Measurements from ENCODE around the gene TNPO3. TPM values are rescaled to one million over a fixed set of nuclear protein-coding genes. Genes with fewer than 3 reads are reported as not detected.

TNPO3 gene
- total and polyA plus RNA-seq, 7 donors: 22.6 to 62.1 (median 37.0) TPM

DNA sequence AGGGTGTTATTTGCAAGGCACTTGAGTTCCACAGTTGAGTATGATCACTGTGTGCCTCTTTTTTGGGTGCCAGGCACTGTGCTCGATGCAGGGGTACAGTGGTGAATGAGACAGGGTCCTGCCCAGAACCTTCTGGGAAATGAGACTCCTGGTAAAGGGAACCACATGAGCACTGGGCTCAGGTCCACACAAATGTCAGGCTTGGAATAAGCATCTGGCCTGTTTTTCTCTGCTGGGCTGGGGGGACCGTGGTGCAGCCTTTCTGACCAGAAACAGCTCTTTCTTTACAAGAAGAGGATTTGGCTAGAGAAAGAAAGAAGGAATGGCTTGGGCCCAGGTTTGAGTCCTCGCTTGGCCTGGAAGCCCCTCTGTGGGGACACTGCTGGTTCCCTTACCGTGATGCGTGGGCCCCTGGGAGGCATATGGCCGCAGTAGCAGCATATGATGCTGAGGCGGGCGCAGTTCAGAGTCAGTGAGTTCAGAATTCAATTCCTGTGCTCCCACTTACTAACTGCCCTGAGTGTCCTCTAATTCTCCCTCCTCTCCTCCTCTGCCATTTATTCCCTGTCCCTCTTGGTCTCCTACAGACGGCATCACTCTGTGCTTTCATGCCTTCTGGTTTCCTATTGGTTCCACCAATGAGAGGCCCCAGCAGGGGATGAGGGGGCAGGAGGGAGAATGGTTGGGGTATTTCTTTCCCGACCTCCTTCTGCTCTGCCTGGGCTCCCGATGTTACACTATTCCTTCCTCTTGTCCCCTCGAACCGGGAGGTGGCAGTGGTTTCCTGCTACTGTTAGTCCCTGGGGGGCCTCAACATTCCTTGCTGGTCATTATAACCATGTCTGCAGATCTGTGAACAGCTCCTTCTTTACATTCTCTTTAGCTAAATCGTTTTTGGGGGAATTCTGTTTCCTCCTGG, 134.8 kb downstream of the TNPO3 start:
- no peaks in the 10 kb centered on the region for H3K36me3 ChIP-seq (ENCODE audit: insufficient read depth in 1 of 2, low read depth in 1 of 2)
- 45 to 57% (median 50%) methylated on average over 14 of the region's 14 CpGs for WGBS, 3 donors
- no peak for ATAC-seq
- DNase-seq: no peak
- peaks cover 4% of the 10 kb centered on the region for H3K4me1 ChIP-seq
- H3K9me3 ChIP-seq: no peaks in the 10 kb centered on the region
- no peak overlapping the region for H3K27ac ChIP-seq
- peaks cover 0 to 39% (median 9%) of the 10 kb centered on the region in 3 donors for H3K27me3 ChIP-seq (ENCODE audit: insufficient read depth in 3 of 3, low read length in 2 of 3)
- TF ChIP-seq, protein P1, sequence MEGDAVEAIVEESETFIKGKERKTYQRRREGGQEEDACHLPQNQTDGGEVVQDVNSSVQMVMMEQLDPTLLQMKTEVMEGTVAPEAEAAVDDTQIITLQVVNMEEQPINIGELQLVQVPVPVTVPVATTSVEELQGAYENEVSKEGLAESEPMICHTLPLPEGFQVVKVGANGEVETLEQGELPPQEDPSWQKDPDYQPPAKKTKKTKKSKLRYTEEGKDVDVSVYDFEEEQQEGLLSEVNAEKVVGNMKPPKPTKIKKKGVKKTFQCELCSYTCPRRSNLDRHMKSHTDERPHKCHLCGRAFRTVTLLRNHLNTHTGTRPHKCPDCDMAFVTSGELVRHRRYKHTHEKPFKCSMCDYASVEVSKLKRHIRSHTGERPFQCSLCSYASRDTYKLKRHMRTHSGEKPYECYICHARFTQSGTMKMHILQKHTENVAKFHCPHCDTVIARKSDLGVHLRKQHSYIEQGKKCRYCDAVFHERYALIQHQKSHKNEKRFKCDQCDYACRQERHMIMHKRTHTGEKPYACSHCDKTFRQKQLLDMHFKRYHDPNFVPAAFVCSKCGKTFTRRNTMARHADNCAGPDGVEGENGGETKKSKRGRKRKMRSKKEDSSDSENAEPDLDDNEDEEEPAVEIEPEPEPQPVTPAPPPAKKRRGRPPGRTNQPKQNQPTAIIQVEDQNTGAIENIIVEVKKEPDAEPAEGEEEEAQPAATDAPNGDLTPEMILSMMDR (IDR thresholded peaks at IDR 0.05): no peak
- intact Hi-C loops (cut with DNase I): no loop called here
- no peak overlapping the region for H3K4me3 ChIP-seq

DNA sequence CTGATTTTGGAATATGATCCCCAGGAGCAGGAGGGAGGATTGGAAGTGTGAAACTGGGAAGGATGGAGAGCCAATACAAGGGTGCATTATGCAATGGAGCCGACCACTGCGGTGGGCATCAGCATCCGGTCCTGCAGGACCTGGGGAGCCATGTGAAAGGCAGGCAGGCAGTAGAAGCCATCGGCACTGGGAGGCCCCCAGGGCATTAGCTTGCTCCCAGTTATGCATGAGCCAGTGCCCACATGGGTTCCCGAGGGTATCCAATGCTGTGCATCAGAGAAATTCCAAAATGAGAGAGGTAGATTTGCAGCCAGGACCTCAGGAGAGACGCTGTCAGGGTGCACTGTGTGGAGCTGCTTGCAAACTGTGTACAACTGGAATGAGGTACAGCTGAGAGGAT, 135.7 kb downstream of the TNPO3 start:
- Histone ChIP-seq H3K27me3 (ENCODE audit: insufficient read depth in 3 of 3, low read length in 2 of 3) (peaks cover 0 to 48% (median 11%) of the 10 kb centered on the region in 3 donors), H3K36me3 (ENCODE audit: insufficient read depth in 1 of 2, low read depth in 1 of 2) (no peaks in the 10 kb centered on the region), H3K4me1 (peaks cover 4% of the 10 kb centered on the region), H3K4me3 (no peak overlapping the region), H3K9me3 (no peaks in the 10 kb centered on the region), H3K27ac (no peak overlapping the region)
- ATAC-seq (no peak), DNase-seq (no peak)
- 62 to 68% (median 68%) methylated on average over 6 of the region's 6 CpGs for WGBS, 3 donors
- intact Hi-C loops (cut with DNase I): no loop called here
- TF ChIP-seq, protein P1 (IDR thresholded peaks at IDR 0.05): no peak

GRCh38 chr7:128918016-128918665, 136.8 kb downstream of the TNPO3 start:
- no peaks in the 10 kb centered on the region for H3K9me3 ChIP-seq
- H3K27ac ChIP-seq: no peak overlapping the region
- H3K27me3 ChIP-seq (ENCODE audit: insufficient read depth in 3 of 3, low read length in 2 of 3): peaks cover 0 to 58% (median 16%) of the 10 kb centered on the region in 3 donors
- peaks cover 4% of the 10 kb centered on the region for H3K4me1 ChIP-seq
- intact Hi-C loops (cut with DNase I): no loop called here
- DNase-seq (no peak), ATAC-seq (no peak)
- 70 to 89% (median 78%) methylated on average over 8 of the region's 8 CpGs for WGBS, 3 donors
- H3K4me3 ChIP-seq: no peak overlapping the region
- TF ChIP-seq, protein P1 (IDR thresholded peaks at IDR 0.05): no peak
- no peaks in the 10 kb centered on the region for H3K36me3 ChIP-seq (ENCODE audit: insufficient read depth in 1 of 2, low read depth in 1 of 2)

GRCh38 chr7:128917122-128917521, 137.8 kb downstream of the TNPO3 start:
- TF ChIP-seq, protein P1 (IDR thresholded peaks at IDR 0.05): no peak
- DNase-seq: no peak
- Histone ChIP-seq H3K27me3 (ENCODE audit: insufficient read depth in 3 of 3, low read length in 2 of 3) (peaks cover 0 to 56% (median 16%) of the 10 kb centered on the region in 3 donors), H3K9me3 (no peaks in the 10 kb centered on the region), H3K4me3 (no peak overlapping the region), H3K27ac (no peak overlapping the region), H3K4me1 (peaks cover 4% of the 10 kb centered on the region), H3K36me3 (ENCODE audit: insufficient read depth in 1 of 2, low read depth in 1 of 2) (no peaks in the 10 kb centered on the region)
- 85 to 97% (median 97%) methylated on average over 2 of the region's 2 CpGs for WGBS, 3 donors
- no peak for ATAC-seq
- intact Hi-C loops (cut with DNase I): no loop called here
